Measurements from ENCODE around the gene LITAF. TPM values are rescaled to one million over a fixed set of nuclear protein-coding genes. Genes with fewer than 3 reads are reported as not detected.

LITAF gene
- total and polyA plus RNA-seq, 2 of the 4 experiments (the other 2 are of a cell fraction), result 113 to 206 TPM

- H3K27me3 ChIP-seq (ENCODE audit: control insufficient read depth, insufficient read depth, low read length), result no peaks in the 10 kb centered on the region
- H4K5ac ChIP-seq (ENCODE audit: low read depth, low read length), result no peak overlapping the region
- ATAC-seq (ENCODE audit: low read depth) (no peak), DNase-seq (no peak)
- peaks cover 35 to 74% of the 10 kb centered on the region in 2 experiments for H3K79me1 ChIP-seq (ENCODE audit: low read depth in 1 of 2, low read length in 2 of 2)
- H3K4me3 ChIP-seq (ENCODE audit: insufficient read depth, low read depth, low read length), result no peak overlapping the region
- H2BK5ac ChIP-seq (ENCODE audit: low read depth, low read length, poor library complexity, severe bottlenecking), result no peak overlapping the region
- in situ Hi-C loops (cut with MboI; ENCODE audit: low sequenced_read_pairs) (no loop called here), intact Hi-C loops (cut with micrococcal nuclease) (no loop called here), dilution Hi-C loops (cut with HindIII; ENCODE audit: low sequenced_read_pairs, unreplicated experiment) (no loop called here)
- H3K27ac ChIP-seq (ENCODE audit: insufficient read depth, low read length), result no peak overlapping the region
- H3K18ac ChIP-seq (ENCODE audit: low read depth, low read length), result no peak overlapping the region
- peaks cover 13% of the 10 kb centered on the region for H3K9me1 ChIP-seq (ENCODE audit: insufficient read depth, low read length)
- no peak overlapping the region for H3K4me2 ChIP-seq (ENCODE audit: low read depth, low read length)
- whole genome bisulfite sequencing, 2 experiments (ENCODE audit: extremely low coverage in 2 of 2, insufficient read length in 1 of 2), result no CpG with 5 or more reads among the region's 9 CpGs
- H4K91ac ChIP-seq (ENCODE audit: insufficient read depth, low read depth, low read length), result no peak overlapping the region
- no peak overlapping the region for H2BK15ac ChIP-seq (ENCODE audit: low read depth, low read length)
- peaks cover 16% of the 10 kb centered on the region for H3K36me3 ChIP-seq (ENCODE audit: control insufficient read depth, insufficient read depth, low read length)
- no peak overlapping the region for H2AK5ac ChIP-seq (ENCODE audit: low read depth, low read length)
- no peak overlapping the region for H3K14ac ChIP-seq (replicated peaks; ENCODE audit: low read depth, low read length)
- H2BK120ac ChIP-seq (ENCODE audit: low read depth, low read length), result no peak overlapping the region
- peaks cover 2% of the 10 kb centered on the region; the same call in 1 of the 2 replicates for H3K4me1 ChIP-seq (ENCODE audit: control insufficient read depth, insufficient read depth, low read length)
- H3K23ac ChIP-seq (ENCODE audit: low read depth, low read length), result no peak overlapping the region
- no peaks in the 10 kb centered on the region for H3K9me3 ChIP-seq (ENCODE audit: control insufficient read depth, insufficient read depth, low read length)
- H2AFZ ChIP-seq (replicated peaks; ENCODE audit: low read length, poor library complexity), result no peak overlapping the region
- peaks cover 71% of the 10 kb centered on the region for H4K20me1 ChIP-seq (ENCODE audit: insufficient read depth, low read length)
- H2BK20ac ChIP-seq (ENCODE audit: low read depth, low read length), result no peak overlapping the region
- no TSS peak for BruUV-seq (replicated peaks)
- TF ChIP-seq ELK1 (IDR thresholded peaks at IDR 0.05; ENCODE audit: borderline replicate concordance, low read depth, low read length) (no peak), POLR2A (IDR thresholded peaks at IDR 0.05; ENCODE audit: low read depth, low read length) (no peak), CEBPB (IDR thresholded peaks at IDR 0.05; ENCODE audit: low read depth, low read length) (no peak), MXI1 (IDR thresholded peaks at IDR 0.05; ENCODE audit: borderline replicate concordance, low read depth, low read length) (no peak), SMC3 (IDR thresholded peaks at IDR 0.05; ENCODE audit: low read depth, low read length) (no peak), RAD21 (IDR thresholded peaks at IDR 0.05; ENCODE audit: low read length) (no peak), BHLHE40 (IDR thresholded peaks at IDR 0.05; ENCODE audit: low read depth, low read length) (no peak), NFE2L2 (IDR thresholded peaks at IDR 0.05; ENCODE audit: low read depth, low read length) (no peak), RCOR1 (IDR thresholded peaks at IDR 0.05; ENCODE audit: insufficient replicate concordance, low read length) (no peak), FOS (IDR thresholded peaks at IDR 0.05; ENCODE audit: low read depth, low read length) (no peak), CHD1 (IDR thresholded peaks at IDR 0.05; ENCODE audit: low read depth, low read length) (no peak)
- TF ChIP-seq, protein P1, sequence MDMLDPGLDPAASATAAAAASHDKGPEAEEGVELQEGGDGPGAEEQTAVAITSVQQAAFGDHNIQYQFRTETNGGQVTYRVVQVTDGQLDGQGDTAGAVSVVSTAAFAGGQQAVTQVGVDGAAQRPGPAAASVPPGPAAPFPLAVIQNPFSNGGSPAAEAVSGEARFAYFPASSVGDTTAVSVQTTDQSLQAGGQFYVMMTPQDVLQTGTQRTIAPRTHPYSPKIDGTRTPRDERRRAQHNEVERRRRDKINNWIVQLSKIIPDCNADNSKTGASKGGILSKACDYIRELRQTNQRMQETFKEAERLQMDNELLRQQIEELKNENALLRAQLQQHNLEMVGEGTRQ (IDR thresholded peaks at IDR 0.05; ENCODE audit: low read depth, low read length), result no peak
- H3K4ac ChIP-seq (ENCODE audit: low read depth, low read length), result no peak overlapping the region
- ChIA-PET POLR2A (ENCODE audit: unreplicated experiment) (no interaction called here), CTCF (interaction anchor here (1.4 kb wide), 1 partner anchor 45 kb away, joined by 3 read pairs; no protein-coding TSS in a partner anchor)
- H2AK9ac ChIP-seq (replicated peaks; ENCODE audit: low read depth, low read length, poor library complexity), result no peak overlapping the region
- H3K9ac ChIP-seq (ENCODE audit: low read depth, low read length), result no peak overlapping the region
- H4K8ac ChIP-seq (ENCODE audit: low read depth in 2 of 2, low read length in 2 of 2), result no peak overlapping the region
- H3K56ac ChIP-seq (ENCODE audit: extremely low read depth, insufficient read depth, low read length), result no peak overlapping the region
Measured at GRCh38 chr16:11576427-11577289, 10.1 kb downstream of the LITAF start.
